Thoracic aorta (tissue), 2 donors: ENCODE results near the gene NME8. TPM values are rescaled to one million over a fixed set of nuclear protein-coding genes. Genes with fewer than 3 reads are reported as not detected.

Experiments
- ATAC-seq: fragments of 150-250 bp; one replicate; pipeline ENCODE4 v1.8.0; 2017; ENCODE audit warnings: low read depth; ENCODE audit not compliant: insufficient number of reproducible peaks, low FRiP score
- DNase-seq: peaks from one replicate; pipeline ENCODE4 v3.0.0-alpha.2; 2020; ENCODE audit warnings: low spot score
- H3K27ac ChIP-seq, 2 donors: fragments of 200-600 bp; sonication (generic); 1 replicate in 1 of 2; 2 replicates in 1 of 2; pipeline ENCODE4 v1.5.1; 2016; ENCODE audit warnings: mild to moderate bottlenecking in 2 of 2, moderate library complexity in 2 of 2
- H3K27me3 ChIP-seq: fragments of 200-600 bp; sonication (generic); replicated peaks from 2 replicates; pipeline ENCODE4 v1.6.0; 2016; ENCODE audit warnings: mild to moderate bottlenecking; ENCODE audit not compliant: insufficient read depth
- H3K36me3 ChIP-seq: fragments of 200-600 bp; sonication (generic); one replicate; pipeline ENCODE4 v1.5.1; 2016
- H3K4me1 ChIP-seq, 2 donors: fragments of 200-600 bp; sonication (generic); 1 replicate in 1 of 2; 2 replicates in 1 of 2; pipeline versions ENCODE4 v1.5.1 to v1.6.0; 2016; ENCODE audit warnings: low read depth in 2 of 2, mild to moderate bottlenecking in 1 of 2; ENCODE audit not compliant: control insufficient read depth in 1 of 2
- H3K4me3 ChIP-seq: fragments of 200-600 bp; sonication (generic); 2 replicates; pipeline ENCODE4 v1.5.1; 2016; ENCODE audit warnings: mild to moderate bottlenecking
- H3K9me3 ChIP-seq: fragments of 200-600 bp; sonication (generic); 2 replicates; pipeline ENCODE4 v1.5.1; 2016
- CTCF ChIP-seq: fragments of 200-600 bp; sonication (generic); IDR thresholded peaks from one replicate; pipeline ENCODE4 v1.5.1; 2019; ENCODE audit warnings: antibody characterized with exemption
- total RNA-seq, 2 donors: library from RNA; depleted of rRNA; stranded (reverse); fragments of >200 nt; gene quantifications; one replicate each; pipeline versions ENCODE4 v1.1.0 to v1.2.3, GENCODE V29; 2016

The NME8 gene
- total RNA-seq, 2 donors from 2014 or later, result not detected

- H3K9me3 ChIP-seq, result no peaks in the 10 kb centered on the region
- TF ChIP-seq CTCF, result no peak
- H3K27ac ChIP-seq, result no peak overlapping the region
- no peak for ATAC-seq
- no peak overlapping the region for H3K4me3 ChIP-seq
- no peaks in the 10 kb centered on the region for H3K36me3 ChIP-seq
- H3K4me1 ChIP-seq, result peaks cover 4 to 12% of the 10 kb centered on the region in 2 donors
- no peak for DNase-seq
- no peaks in the 10 kb centered on the region for H3K27me3 ChIP-seq
Measured at GRCh38 chr7:37942934-37943610, 94.7 kb downstream of the NME8 start.

GRCh38 chr7:37943905-37944736 is 95.7 kb downstream of the NME8 start:
- DNase-seq (no peak), ATAC-seq (no peak)
- H3K27ac ChIP-seq, result no peak overlapping the region
- no peaks in the 10 kb centered on the region for H3K27me3 ChIP-seq
- peaks cover 4 to 12% of the 10 kb centered on the region in 2 donors for H3K4me1 ChIP-seq
- H3K4me3 ChIP-seq, result no peak overlapping the region
- no peak for TF ChIP-seq CTCF
- H3K36me3 ChIP-seq, result no peaks in the 10 kb centered on the region
- H3K9me3 ChIP-seq, result no peaks in the 10 kb centered on the region

- DNase-seq, result no peak
- Histone ChIP-seq H3K36me3 (no peaks in the 10 kb centered on the region), H3K27me3 (no peaks in the 10 kb centered on the region), H3K27ac (no peak overlapping the region), H3K4me3 (no peak overlapping the region), H3K4me1 (peaks cover 4 to 12% of the 10 kb centered on the region in 2 donors), H3K9me3 (no peaks in the 10 kb centered on the region)
- TF ChIP-seq CTCF, result no peak
- ATAC-seq, result no peak
Measured at GRCh38 chr7:37944737-37945054, 96.3 kb downstream of the NME8 start.

- DNase-seq (no peak), ATAC-seq (no peak)
- no peak for TF ChIP-seq CTCF
- no peak overlapping the region for H3K27ac ChIP-seq
- H3K4me1 ChIP-seq, result peaks cover 4 to 12% of the 10 kb centered on the region in 2 donors
- no peaks in the 10 kb centered on the region for H3K9me3 ChIP-seq
- no peaks in the 10 kb centered on the region for H3K27me3 ChIP-seq
- peaks cover 2% of the 10 kb centered on the region for H3K36me3 ChIP-seq
- no peak overlapping the region for H3K4me3 ChIP-seq
Measured at GRCh38 chr7:37945336-37945735, 96.9 kb downstream of the NME8 start.

- Histone ChIP-seq H3K36me3 (peaks cover 4% of the 10 kb centered on the region), H3K4me1 (peaks cover 4 to 12% of the 10 kb centered on the region in 2 donors), H3K27me3 (no peaks in the 10 kb centered on the region), H3K27ac (no peak overlapping the region), H3K9me3 (no peaks in the 10 kb centered on the region), H3K4me3 (no peak overlapping the region)
- no peak for DNase-seq
- no peak for TF ChIP-seq CTCF
- no peak for ATAC-seq
Measured at GRCh38 chr7:37947138-37947940, 98.9 kb downstream of the NME8 start.
